ENCODE results near the gene INPP1.

- no peak for TF ChIP-seq CTCF (conservative IDR thresholded peaks at IDR 0.05; ENCODE audit: low read depth, low read length)
- no peak for TF ChIP-seq EZH2 (IDR thresholded peaks at IDR 0.05; ENCODE audit: low read length, unreplicated experiment)
- TF ChIP-seq EZH2phosphoT487 (IDR thresholded peaks at IDR 0.05; ENCODE audit: borderline replicate concordance, low read length): no peak
Measured at GRCh38 chr2:190318514-190318913, 24.9 kb upstream of the INPP1 start.

Measured in PC-3 (cell line).